Right atrium auricular region (tissue), 2 donors: Measurements from ENCODE around the gene SNED1. TPM values are rescaled to one million over a fixed set of nuclear protein-coding genes. Genes with fewer than 3 reads are reported as not detected.

ENCODE experiments used
- DNase-seq: peaks from one replicate; pipeline ENCODE4 v3.0.0-alpha.2; 2019; ENCODE audit warnings: low spot score
- H3K27ac ChIP-seq, 2 donors: fragments of 200-600 bp; sonication (generic); 1 replicate in 1 of 2; 2 replicates in 1 of 2; pipeline ENCODE4 v1.5.1; 2016 to 2019
- H3K27me3 ChIP-seq, 2 donors: fragments of 200-600 bp; sonication (generic); one replicate each; pipeline versions ENCODE4 v1.5.1 to v1.6.0; 2017 to 2019
- H3K36me3 ChIP-seq: fragments of 200-600 bp; sonication (generic); one replicate; pipeline ENCODE4 v1.5.1; 2016
- H3K4me1 ChIP-seq, 2 donors: fragments of 200-600 bp; sonication (generic); one replicate each; pipeline versions ENCODE4 v1.5.1 to v1.6.0; 2017 to 2019
- H3K4me3 ChIP-seq, 2 donors: fragments of 200-600 bp; sonication (generic); 1 replicate in 1 of 2; 2 replicates in 1 of 2; pipeline ENCODE4 v1.5.1; 2017 to 2019; ENCODE audit warnings: mild to moderate bottlenecking in 1 of 2, moderate library complexity in 1 of 2
- H3K9me3 ChIP-seq, 2 donors: fragments of 200-600 bp; sonication (generic); one replicate each; pipeline ENCODE4 v1.5.1; 2019
- CTCF ChIP-seq, 2 donors: fragments of 200-600 bp; sonication (generic); IDR thresholded peaks; one replicate each; pipeline ENCODE4 v1.5.1; 2019; ENCODE audit warnings: antibody characterized with exemption in 2 of 2
- total RNA-seq, 2 donors: library from RNA; depleted of rRNA; stranded (reverse); fragments of >200 nt; gene quantifications; one replicate each; pipeline ENCODE4 v1.1.0, GENCODE V29; 2016

The SNED1 gene
- total RNA-seq, 2 donors from 2014 or later, result 9.9 to 16.4 TPM

- Histone ChIP-seq H3K9me3 (no peaks in the 10 kb centered on the region), H3K36me3 (no peaks in the 10 kb centered on the region), H3K4me1 (no peaks in the 10 kb centered on the region), H3K27ac (no peak overlapping the region), H3K27me3 (no peaks in the 10 kb centered on the region), H3K4me3 (no peak overlapping the region)
- no peak for TF ChIP-seq CTCF (IDR thresholded peaks at IDR 0.05)
- DNase-seq, result no peak
These were observed 118.5 kb downstream of the SNED1 start for GRCh38 chr2:241116606-241117560.

- no peak for DNase-seq
These were observed 120.5 kb downstream of the SNED1 start for GRCh38 chr2:241118737-241119505.

GRCh38 chr2:241120440-241120839 lies 122.0 kb downstream of the SNED1 start:
- H3K4me1 ChIP-seq, result no peaks in the 10 kb centered on the region
- no peak for DNase-seq
- H3K27me3 ChIP-seq, result no peaks in the 10 kb centered on the region
- H3K27ac ChIP-seq, result no peak overlapping the region
- no peaks in the 10 kb centered on the region for H3K9me3 ChIP-seq
- no peak overlapping the region for H3K4me3 ChIP-seq
- H3K36me3 ChIP-seq, result no peaks in the 10 kb centered on the region
- TF ChIP-seq CTCF (IDR thresholded peaks at IDR 0.05), result no peak

More at GRCh38 chr2:241118737-241119505, 120.5 kb downstream of the SNED1 start:
- Histone ChIP-seq H3K4me1 (no peaks in the 10 kb centered on the region), H3K27me3 (no peaks in the 10 kb centered on the region), H3K9me3 (no peaks in the 10 kb centered on the region), H3K27ac (no peak overlapping the region), H3K36me3 (no peaks in the 10 kb centered on the region), H3K4me3 (no peak overlapping the region)
- TF ChIP-seq CTCF (IDR thresholded peaks at IDR 0.05), result no peak

DNA sequence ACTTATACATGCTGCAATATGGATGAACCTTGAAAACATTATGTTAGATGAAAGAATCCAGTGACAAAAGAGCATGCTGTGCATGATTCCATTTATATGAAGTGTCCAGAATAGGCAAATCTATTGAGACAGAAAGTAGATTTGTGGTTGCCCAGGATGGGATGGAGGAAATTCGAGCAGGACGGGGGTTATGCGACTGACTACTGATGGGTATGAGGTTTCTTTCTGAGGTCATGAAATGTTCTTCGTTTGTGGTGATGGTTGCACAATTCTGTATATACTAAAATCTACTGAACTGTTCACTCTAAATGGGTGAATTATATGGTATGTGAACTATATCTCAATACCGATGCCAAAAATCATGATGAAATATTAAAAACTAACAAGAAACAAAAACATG lies 122.6 kb downstream of the SNED1 start:
- Histone ChIP-seq H3K4me1 (no peaks in the 10 kb centered on the region), H3K27ac (no peak overlapping the region), H3K36me3 (no peaks in the 10 kb centered on the region), H3K9me3 (no peaks in the 10 kb centered on the region), H3K4me3 (no peak overlapping the region), H3K27me3 (no peaks in the 10 kb centered on the region)
- DNase-seq, result no peak
- no peak for TF ChIP-seq CTCF (IDR thresholded peaks at IDR 0.05)

DNA sequence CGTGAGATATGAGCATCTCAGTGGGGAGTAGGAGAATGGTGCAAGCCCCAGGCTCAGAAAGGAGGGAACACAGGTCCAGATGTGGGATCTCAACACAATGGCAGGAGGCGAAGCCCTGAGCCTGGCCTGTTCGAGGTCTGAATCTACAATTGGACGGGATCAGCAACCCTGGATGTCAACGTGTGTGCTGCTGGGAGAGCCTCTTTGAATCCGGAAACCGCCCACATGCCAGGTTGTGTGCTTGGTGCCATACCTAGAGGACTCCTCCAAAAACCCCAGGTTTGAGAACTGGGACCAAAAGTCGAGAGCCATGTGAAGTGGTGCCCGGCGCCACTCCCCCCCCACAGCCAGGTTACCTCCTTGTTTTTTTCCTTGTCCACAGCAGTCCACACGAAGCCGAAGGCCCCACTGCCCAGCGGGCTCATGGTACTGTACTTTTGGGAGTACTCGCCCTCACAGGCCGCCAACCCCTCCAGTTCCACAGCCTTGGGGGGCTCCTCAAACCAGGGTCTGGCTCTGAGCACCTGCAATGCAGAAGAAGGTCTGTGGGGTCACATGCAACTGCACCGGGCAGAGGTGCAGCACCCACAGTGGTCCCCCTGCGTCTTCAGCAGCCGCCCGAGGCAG lies 124.1 kb downstream of the SNED1 start:
- H3K27ac ChIP-seq, result no peak overlapping the region
- H3K4me1 ChIP-seq, result no peaks in the 10 kb centered on the region
- no peaks in the 10 kb centered on the region for H3K9me3 ChIP-seq
- DNase-seq, result no peak
- no peaks in the 10 kb centered on the region for H3K27me3 ChIP-seq
- no peak overlapping the region for H3K4me3 ChIP-seq
- no peak for TF ChIP-seq CTCF (IDR thresholded peaks at IDR 0.05)
- H3K36me3 ChIP-seq, result no peaks in the 10 kb centered on the region
